ENCODE data around the gene NANS.
"Not testable (repeated sequence)": the region's sequence is repeated elsewhere in the genome, so short reads cannot be mapped to it uniquely, and the experiment has no call there.

NANS gene

DNA sequence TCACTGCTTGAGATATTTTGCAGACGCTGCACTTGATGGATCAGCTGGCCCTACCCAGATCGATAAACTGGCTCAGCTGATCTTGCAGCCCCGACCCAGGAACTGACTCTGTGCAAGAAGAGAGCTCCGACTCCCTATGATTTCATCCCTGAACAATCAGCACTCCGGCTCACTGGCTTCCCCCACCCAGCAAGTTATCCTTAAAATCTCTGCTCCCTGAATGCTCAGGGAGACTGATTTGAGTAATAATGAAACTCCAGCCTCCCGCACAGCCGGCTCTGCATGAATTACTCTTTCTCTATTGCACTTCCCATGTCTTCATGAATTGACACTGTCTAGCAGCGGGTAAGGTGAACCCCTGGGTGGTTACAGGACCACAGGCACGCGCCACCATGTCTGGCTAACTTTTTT, 16.9 kb upstream of the NANS start:
- DNase-seq: no peak

- DNase-seq: no peak
These were observed 16.3 kb upstream of the NANS start for GRCh38 chr9:98040212-98040611.

GRCh38 chr9:98043915-98044314, 12.6 kb upstream of the NANS start:
- no peak for DNase-seq

DNA sequence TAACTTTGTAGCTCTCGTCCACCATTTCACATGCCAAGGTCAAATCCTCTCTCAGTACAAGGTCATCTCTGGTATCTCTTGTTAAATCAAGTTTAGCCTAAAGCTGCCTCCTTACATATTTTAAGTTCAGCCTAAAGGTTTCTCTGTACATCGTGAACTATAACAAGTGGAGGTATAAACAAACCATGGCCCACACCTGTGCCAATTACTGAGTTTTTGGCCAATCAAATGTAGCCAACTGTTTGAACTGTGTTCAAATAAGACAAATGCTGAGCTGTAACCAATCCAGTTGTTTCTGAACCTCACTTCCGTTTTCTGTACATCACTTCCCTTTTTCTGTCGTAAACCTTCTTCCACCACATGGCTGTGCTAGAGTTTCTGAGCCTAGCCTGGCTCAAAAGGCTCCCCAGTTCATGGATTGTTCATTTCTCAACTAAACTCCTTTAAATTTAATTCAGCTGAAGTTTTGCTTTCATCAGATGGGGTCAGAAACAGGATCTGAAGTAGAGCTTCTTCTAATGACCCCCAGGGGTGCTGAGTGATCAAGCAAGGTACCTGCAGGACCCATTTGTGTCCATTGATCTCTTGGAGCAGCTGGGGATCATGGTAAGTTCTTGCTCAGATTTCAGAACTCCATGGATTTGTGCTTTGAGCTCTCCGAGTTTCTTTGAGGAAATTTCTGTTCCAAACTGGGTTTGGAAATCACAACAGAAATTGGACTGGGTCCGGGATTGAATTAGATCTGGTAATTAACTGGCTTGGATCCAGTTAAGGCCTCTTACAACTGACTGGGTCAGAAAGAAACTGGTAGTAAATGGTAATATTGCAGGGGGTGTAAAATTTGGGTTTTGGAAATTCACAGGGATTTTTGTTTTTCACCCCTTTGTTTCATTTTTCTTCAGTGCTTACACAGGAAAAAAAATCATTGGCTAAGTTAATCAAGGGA, 11.0 kb upstream of the NANS start:
- no peak for DNase-seq

DNA sequence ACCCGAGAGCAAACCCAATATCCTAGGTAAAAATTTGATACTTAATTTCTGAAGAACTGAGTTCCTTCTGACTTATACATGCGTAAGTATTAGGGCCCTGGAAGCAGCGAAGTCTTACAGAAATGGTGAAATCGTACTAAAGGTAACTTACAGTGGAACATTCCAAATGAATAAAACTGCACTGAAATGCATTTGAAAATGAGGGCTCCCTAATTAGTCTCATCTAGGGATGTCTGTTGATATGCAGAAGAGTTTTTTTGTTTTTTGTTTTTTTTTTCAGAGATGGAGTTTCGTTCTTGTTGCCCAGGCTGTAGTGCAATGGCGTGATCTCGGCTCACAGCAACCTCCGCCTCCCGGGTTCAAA, 10.4 kb upstream of the NANS start:
- no peak for DNase-seq

GRCh38 chr9:98047002-98047401, 9.5 kb upstream of the NANS start:
- DNase-seq: no peak

- no peak for DNase-seq
These were observed 7.1 kb upstream of the NANS start for GRCh38 chr9:98049288-98050072.

DNA sequence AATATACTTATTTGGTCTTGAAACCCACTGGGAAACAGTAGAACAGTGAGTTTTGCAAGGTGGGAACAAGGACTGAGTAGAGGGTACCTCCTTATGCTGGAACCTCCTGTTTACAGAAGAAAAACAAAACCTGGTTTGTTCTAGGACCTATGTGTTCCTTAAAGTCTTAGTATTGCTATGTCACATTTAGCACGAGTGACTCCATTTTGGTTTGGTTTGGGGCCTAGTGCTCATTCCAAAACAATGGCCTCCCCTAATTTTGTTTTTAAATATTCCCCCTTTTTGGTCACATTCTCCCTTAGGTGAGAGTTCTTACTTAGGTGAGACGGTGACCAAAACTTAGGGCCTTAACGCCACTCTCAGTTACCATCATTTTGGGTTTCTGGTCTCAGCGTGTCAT, 6.2 kb upstream of the NANS start:
- no peak for DNase-seq

DNA sequence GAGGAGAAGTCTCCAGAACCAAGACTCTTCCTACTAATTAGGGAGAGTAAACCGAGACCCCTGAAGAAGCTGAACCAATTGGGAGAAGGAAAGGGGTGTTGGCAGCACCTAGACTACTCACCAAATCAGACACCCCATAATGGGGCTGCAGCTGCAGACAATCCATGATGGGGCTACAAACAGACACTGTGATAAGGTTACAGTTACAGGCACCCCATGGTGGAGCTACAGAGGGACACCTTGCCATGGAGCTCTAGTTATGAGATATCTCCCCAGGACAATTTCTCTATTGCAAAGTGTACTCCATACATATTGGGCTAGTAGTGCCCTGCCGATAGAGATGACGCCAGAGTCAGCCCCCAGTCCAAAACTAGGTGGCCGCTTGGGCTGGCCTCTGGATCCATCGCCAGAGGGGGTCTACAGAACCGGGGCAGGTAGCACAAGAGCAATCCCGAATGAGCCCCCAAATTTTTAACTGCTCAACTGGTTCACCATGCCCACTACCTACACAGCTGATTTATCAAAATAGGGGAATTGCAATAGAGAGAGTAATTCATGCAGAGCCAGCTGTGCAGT, 2.1 kb upstream of the NANS start:
- DNase-seq: no peak

DNA sequence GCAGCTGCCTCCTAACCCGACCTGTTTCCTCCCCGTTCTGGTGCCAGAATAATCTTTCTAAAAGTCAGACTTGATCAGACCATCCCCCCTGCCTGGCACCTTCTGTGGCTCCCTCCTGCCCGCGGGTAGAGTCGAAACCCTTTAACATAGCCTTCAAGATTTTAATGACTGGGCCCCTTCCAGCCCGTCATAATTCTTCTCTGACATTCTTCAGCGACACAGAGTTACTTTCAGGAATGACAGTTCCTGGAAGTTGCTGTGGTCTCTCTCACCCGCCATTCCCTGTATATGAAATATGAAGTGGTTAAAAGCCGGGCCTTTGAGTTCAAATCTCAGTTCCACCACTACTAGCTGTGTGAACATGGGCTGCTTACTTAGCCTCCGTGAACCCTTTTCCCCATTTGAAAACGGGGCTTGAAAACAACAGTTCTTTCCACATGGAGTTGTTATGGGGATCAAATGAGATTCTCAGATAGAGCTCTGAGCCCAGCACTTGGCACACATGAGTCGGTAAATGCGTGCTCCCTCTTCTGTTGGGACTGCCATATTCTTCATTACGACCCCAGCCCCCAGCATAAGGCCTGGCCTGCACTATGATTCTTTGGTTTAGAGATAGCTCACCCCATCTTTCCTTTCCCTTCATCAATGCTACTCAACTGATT, 737 bp downstream of the NANS start:
- no peak for DNase-seq

DNA sequence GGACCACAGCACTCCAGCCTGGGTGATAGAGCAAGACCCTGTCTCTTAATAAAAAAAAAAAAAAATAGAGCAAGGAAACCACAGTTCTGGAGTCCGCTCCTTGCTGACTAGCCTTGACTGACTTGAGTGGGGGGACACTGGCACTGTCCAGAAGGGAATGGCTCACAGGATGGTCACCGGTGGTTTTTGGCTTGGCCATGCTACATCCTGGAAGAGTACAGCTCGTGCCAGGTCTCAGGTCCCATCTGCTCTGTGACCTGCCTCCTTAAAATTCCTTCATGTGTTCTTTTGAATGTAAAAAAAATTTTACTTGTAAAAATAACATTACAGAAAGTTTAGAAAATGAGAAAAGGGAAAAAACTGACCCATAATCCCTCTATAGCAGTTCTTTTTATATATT, 5.6 kb downstream of the NANS start:
- no peak for DNase-seq

- DNase-seq: no peak
These were observed 8.3 kb downstream of the NANS start for GRCh38 chr9:98064623-98065392.

DNA sequence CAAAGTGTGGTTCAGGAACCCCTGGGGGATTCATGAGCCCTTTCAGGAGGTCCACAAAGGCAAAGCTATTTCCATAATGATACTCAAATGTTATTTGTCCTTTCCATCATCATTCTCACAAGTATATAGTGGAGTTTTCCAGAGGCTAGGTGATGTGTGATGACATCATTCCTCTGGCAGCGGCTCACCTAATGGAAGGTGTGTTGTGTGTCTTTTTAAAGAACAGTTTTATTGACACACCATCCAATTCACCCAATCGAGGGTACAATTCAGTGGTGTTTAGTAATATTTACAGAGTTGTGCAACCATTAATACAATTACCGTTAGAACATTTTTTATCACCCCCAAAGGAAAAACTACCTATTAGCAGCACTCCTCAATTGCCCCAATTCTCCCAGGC, 9.7 kb downstream of the NANS start:
- no peak for DNase-seq

DNA sequence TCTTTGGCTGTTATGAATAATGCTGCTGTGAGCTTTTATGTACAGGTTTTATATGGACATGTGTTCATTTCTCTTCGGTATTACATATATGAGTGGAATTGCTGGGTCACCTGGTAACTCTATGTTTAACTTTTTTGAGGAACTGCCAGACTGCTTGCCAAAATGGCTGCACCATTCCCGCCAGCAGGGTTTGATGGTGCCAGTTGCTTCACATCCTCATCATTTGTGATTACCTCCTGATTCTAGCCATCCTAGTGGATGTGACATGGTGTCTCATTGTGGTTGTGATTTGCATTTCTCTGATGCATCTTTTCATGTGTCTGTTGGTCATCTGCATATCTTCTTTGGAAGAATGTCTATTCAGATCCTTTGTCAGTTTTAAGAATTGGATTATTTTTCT, 10.7 kb downstream of the NANS start:
- DNase-seq: no peak

- DNase-seq: no peak
These were observed 13.0 kb downstream of the NANS start for GRCh38 chr9:98069551-98069950.

GRCh38 chr9:98070704-98071103, 14.2 kb downstream of the NANS start:
- DNase-seq: no peak

DNA sequence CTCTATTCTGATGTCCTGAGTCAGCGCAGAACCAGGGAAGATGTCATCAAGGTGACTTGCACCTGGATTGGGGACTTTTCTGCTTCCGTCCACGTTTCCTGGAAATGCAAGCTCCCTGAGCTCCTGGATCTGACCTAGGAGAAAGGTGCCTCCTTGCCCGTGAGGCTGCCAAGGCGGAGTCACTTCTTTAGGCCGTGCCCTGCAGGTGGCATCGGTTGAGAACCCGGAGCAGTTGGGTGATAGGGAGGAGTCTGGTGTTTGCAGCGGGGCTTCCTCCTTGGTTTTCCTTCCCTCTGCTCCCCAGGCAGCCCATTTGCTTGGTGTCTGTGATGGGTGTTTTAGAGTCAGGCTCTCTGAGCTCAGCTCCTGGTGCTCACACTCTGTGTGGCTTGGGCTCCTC, 15.2 kb downstream of the NANS start:
- DNase-seq: no peak

GRCh38 chr9:98074115-98074990, 17.8 kb downstream of the NANS start:
- no peak for DNase-seq

GRCh38 chr9:98075332-98075805, 18.8 kb downstream of the NANS start:
- DNase-seq: no peak

GRCh38 chr9:98076514-98076890, 20.0 kb downstream of the NANS start:
- not testable (repeated sequence) for DNase-seq

DNA sequence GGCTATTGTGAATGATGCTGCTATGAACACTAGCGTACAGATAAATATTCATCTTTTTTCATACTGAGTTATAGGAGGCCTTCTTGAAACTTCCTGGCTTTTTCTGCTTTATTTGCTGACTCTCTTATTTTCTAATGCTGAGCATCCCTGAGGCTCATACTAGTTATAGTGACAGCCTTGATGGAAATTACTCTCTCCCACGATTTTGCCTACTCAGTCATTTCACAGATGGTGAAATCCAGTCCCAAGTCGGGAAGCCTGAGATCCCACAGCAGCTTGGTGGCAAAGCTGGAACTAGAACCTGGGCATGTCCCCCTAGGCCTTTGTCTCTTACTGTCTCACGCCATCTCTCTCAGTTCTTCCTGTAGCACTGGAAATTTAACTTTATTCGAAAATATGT, 22.4 kb downstream of the NANS start:
- DNase-seq: no peak
